ENCODE data around the gene DYNLT4.
"Not testable (repeated sequence)": the region's sequence is repeated elsewhere in the genome, so short reads cannot be mapped to it uniquely, and the experiment has no call there.

DYNLT4 gene

GRCh38 chr1:44828841-44829440, 21.8 kb upstream of the DYNLT4 start:
- DNase-seq (ENCODE audit: low read depth) = no peak
- TF ChIP-seq CTCF (IDR thresholded peaks at IDR 0.05; ENCODE audit: control insufficient read depth, insufficient read depth, low read depth, low read length, missing control alignments) = no peak

DNA sequence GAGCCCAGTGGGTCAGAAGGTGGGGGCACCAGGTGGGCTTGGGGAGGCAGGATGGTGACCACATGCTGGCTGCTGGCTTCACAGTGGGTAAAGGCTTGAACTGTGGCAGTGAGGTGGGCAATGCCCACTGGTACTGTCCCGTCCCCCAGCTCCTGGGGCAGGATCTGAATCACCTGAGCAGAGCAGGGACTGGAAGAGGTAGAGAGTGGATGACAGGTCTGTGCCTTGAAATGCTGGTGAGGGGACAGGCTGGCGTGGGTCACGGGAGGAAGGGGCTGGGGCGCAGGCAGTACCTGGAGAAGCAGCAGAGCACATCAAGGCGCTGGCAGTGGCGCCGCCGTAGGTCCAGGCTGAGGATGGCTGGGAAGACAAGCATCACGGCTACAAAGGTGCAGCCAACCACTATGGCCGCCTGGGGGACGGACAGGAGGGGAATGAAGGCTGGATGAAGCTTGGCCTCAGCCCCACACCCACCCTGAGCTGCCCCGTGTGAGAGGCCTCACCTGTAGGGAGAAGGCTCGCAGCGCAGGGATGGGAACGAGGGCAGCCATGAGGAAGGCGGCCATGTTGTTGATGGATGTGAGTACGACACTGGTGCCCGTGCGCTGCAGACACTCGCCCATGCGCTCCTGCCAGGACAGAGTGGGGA, 21.0 kb upstream of the DYNLT4 start:
- TF ChIP-seq CTCF (IDR thresholded peaks at IDR 0.05; ENCODE audit: control insufficient read depth, insufficient read depth, low read depth, low read length, missing control alignments) = no peak
- H3K4me3 ChIP-seq (ENCODE audit: control insufficient read depth, low read depth, low read length) = no peak overlapping the region
- no peak for DNase-seq (ENCODE audit: low read depth)

More at GRCh38 chr1:44828841-44829440, 21.8 kb upstream of the DYNLT4 start:
- no peak overlapping the region for H3K4me3 ChIP-seq (ENCODE audit: control insufficient read depth, low read depth, low read length)

DNA sequence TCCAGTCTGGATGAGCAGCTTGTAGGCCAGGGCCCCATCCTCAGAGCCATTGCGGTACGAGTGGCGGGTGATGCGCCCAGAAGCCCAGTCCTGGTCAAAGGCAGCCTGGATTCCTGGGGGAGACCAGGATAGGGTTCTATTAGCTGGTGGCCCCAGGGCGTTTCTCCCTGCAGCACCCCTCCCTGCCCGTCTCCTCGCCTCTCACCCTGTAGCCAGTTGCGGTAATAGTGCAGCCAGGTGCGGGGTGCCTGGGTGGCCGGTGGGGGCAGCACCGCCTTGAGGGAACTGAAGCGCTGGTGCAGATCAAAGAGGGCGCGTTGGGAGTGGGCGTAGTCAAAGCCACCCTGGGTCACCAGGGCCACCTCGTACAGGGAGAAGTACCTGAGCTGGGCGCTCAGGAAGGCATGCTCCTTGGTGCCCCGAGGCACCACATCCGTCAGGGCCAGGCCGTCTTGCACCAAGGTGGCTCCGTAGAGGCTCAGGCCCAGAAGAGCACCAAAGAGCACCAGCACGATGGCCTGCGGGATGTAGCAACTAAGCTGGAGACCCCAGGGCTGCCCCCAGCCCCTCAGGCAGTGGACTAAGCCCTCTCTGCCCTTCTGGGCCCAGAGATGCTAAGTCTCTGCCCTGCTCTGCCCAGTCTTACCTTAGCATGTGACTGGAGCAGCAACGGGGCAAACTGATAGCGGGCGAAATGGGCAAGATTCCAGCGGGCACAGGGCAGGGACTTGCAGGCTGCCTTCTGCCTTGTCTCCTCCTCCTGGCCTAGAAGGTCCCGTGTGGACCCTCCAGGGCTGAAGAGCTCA, 20.2 kb upstream of the DYNLT4 start:
- no peak for DNase-seq (ENCODE audit: low read depth)
- H3K4me3 ChIP-seq (ENCODE audit: control insufficient read depth, low read depth, low read length) = no peak overlapping the region
- no peak for TF ChIP-seq CTCF (IDR thresholded peaks at IDR 0.05; ENCODE audit: control insufficient read depth, insufficient read depth, low read depth, low read length, missing control alignments)

DNA sequence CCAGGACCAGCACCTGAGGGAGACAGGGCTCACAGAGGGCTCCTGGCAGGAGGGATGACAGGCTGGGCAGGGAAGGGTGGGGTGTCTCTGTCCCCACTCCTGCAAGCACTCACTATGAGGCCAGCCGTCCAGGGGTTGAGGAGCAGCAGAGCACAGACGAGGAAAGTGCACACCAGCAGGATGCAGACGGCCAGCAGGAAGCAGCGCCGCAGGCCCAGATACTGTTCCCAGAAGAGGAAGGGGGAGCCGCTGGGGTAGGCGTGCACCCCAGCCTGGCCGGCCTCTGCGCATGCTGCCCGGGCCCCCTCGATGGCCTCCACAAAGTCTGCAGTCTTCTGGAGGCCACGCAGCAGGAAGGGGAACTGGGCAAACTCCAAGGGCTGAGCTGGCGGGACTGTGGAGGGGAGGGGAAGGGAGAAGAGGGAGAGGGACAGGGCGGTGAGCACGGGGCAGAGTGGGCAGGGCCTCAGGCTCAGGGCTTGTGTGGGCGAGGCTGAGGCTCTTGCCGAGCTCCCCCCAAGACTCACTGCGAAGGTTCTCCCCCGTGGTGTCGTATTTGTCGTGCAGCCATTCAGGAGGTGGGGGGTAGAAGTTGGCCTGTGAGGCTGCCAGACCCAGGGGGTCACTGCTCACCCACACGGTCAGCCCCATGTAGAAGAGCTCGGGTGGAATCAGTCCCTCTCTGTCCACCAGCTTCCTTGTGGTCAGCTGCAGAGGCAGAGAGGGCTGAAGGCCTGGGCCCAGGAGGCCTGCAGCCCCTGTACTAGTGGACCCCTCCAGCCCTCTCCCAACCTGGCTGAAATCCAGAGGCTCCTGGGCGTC, 19.4 kb upstream of the DYNLT4 start:
- DNase-seq (ENCODE audit: low read depth) = no peak
- no peak for TF ChIP-seq CTCF (IDR thresholded peaks at IDR 0.05; ENCODE audit: control insufficient read depth, insufficient read depth, low read depth, low read length, missing control alignments)
- no peak overlapping the region for H3K4me3 ChIP-seq (ENCODE audit: control insufficient read depth, low read depth, low read length)

GRCh38 chr1:44824392-44824791, 17.2 kb upstream of the DYNLT4 start:
- not testable (repeated sequence) for DNase-seq (ENCODE audit: low read depth); H3K4me3 ChIP-seq (ENCODE audit: control insufficient read depth, low read depth, low read length)

DNA sequence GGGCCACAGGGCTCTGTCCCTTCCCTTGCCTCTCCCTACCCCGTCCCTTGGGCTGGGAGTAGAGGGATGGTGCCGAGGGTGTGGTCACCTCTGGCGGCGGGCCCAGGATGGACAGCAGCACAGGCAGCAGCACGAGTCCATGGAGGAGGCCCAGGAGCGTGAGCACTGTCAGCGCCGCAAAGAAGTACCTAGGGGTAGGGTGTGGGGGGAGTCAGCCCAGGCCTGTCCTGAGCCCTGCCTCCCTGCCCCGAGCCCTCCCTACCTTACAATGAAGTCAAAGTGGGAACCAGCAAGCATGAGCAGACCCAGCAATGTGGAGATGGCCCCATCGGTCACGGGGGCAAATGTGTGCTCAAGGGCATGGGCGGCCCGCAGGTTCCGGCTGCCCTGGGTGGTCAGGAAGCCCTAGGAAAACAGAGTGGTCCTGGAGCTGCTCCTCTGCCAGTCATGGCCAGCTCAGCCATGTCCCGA, 15.9 kb upstream of the DYNLT4 start:
- DNase-seq (ENCODE audit: low read depth) = no peak
- H3K4me3 ChIP-seq (ENCODE audit: control insufficient read depth, low read depth, low read length) = no peak overlapping the region
- no peak for TF ChIP-seq CTCF (IDR thresholded peaks at IDR 0.05; ENCODE audit: control insufficient read depth, insufficient read depth, low read depth, low read length, missing control alignments)
